CD1c-positive myeloid dendritic cell (primary cell): Measurements from ENCODE around the gene CCDC177.

Source experiments
- DNase-seq: peaks from one replicate; pipeline ENCODE4 v3.0.0-alpha.2; 2016; ENCODE audit errors: extremely low spot score

CCDC177 gene

DNA sequence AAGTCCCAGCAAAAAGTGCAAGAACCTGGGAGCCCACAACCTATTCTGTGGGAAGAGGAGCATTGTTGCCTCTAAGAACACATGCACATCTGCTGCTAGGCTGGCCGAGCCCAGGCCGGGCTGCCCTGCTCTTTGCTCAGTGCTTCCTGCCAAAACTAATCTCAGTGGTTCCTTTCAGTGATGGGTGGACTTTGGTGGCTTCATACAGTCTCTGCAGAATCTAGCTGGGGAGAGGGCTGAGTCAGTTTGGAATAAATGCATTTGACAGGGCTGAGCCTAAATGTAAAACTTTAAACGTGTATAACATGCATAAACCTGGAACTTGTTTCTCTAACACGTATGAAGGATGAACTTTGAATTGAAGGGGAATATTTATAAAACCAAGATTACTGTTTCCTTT is 44.6 kb downstream of the CCDC177 start:
- no peak for DNase-seq

DNA sequence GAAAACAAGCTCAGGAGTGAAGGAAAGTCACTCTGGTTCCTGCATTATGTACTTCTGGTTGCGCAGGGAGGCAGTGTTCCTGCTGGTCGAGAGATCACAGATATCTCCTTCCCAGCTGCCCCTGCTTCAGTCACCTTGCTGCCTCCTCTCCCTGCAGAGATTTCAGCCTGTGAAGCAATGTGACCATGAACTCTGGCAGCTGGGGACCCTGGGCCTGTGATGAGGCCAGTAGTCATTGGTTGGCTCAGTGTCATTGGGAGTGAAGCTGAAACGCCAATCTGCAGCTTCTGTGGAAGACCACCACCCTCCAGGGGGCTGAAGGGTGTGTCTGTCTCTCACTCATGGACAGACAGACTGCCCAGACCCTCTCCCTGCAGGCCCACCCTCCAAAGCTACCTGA is 45.1 kb downstream of the CCDC177 start:
- DNase-seq, result no peak

- no peak for DNase-seq
Measured at GRCh38 chr14:69528930-69529329, 45.7 kb downstream of the CCDC177 start.

- DNase-seq, result no peak
Measured at GRCh38 chr14:69528143-69528542, 46.5 kb downstream of the CCDC177 start.

GRCh38 chr14:69527635-69528034 is 47.0 kb downstream of the CCDC177 start:
- no peak for DNase-seq

DNA sequence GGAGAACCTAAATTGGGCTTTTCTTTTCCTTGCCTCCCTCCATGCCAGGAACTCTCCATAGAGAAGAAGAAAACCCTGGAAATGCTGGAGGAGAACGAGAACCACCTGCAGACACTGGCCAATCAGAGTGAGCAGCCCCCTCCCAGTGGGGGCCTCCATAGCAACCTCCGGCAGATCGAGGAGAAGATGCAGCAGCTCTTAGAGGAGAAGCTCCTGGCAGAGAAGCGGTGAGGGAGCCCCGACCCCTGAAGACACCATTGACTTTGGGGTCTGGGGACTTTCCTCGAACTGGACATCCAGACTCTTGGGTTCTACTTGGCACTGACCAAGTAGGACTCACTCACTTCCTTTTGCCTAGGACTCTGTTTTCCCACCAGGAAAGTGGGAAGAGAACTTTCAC is 48.8 kb downstream of the CCDC177 start:
- DNase-seq, result no peak

DNA sequence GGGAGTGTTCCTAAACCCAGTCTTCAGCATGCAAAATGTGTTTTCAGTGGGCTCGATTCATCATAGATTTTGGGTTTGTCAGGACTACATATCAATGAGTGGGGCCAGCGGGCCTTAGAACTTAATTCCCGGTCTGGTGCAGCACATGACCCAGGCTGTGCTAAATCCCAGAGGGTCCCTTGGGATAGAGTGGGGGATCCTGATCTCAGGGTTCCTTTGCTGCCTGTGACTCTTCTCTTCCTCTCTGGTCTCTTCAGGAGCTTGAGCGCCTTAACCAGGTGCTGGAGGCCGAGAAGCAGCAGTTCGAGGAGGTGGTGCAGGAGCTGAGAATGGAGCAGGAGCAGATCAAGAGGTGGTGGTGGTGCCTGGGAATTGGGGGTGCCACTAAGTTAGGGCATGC is 52.6 kb downstream of the CCDC177 start:
- no peak for DNase-seq
